Lung (tissue), 13 donors: ENCODE data around the gene HPRT1. TPM values are rescaled to one million over a fixed set of nuclear protein-coding genes. Genes with fewer than 3 reads are reported as not detected.
A peak's percentile ranks its signal among the peaks of the same experiment; 100 is the strongest.

Source experiments
- ATAC-seq: fragments of 200-7000 bp; cut with Tn5 transposase; one replicate; pipeline ENCODE4 v1.9.1; 2020; ENCODE audit warnings: moderate number of reproducible peaks; ENCODE audit not compliant: insufficient read depth, low FRiP score
- DNase-seq, 3 donors: peaks; one replicate each; pipeline ENCODE4 v3.0.0-alpha.2; 2013 to 2017
- H3K27ac ChIP-seq, 2 donors: one replicate each; pipeline ENCODE4 v1.5.1; 2013; ENCODE audit warnings: mild to moderate bottlenecking in 2 of 2, moderate library complexity in 2 of 2, control low read depth in 1 of 2, inconsistent platforms in 1 of 2, low read depth in 1 of 2, low read length in 1 of 2
- H3K27me3 ChIP-seq, 3 donors: one replicate each; pipeline ENCODE4 v1.5.1; 2013; ENCODE audit warnings: low read length in 2 of 3; ENCODE audit not compliant: control insufficient read depth in 3 of 3, insufficient read depth in 3 of 3
- H3K36me3 ChIP-seq, 4 donors: one replicate each; pipeline ENCODE4 v1.5.1; 2013; ENCODE audit warnings: low read length in 4 of 4, mild to moderate bottlenecking in 1 of 4, moderate library complexity in 1 of 4; ENCODE audit not compliant: control insufficient read depth in 4 of 4, insufficient read depth in 4 of 4
- H3K4me1 ChIP-seq, 5 donors: one replicate each; pipeline ENCODE4 v1.5.1; 2013; ENCODE audit warnings: low read length in 5 of 5, mild to moderate bottlenecking in 2 of 5, moderate library complexity in 1 of 5; ENCODE audit not compliant: control insufficient read depth in 5 of 5, insufficient read depth in 5 of 5
- H3K4me3 ChIP-seq: one replicate; pipeline ENCODE4 v1.5.1; 2013; ENCODE audit warnings: mild to moderate bottlenecking, control low read depth, moderate library complexity
- H3K9ac ChIP-seq, 2 donors: one replicate each; pipeline ENCODE4 v1.5.1; 2013; ENCODE audit warnings: low read length in 2 of 2, control low read depth in 1 of 2; ENCODE audit not compliant: insufficient read depth in 1 of 2
- H3K9me3 ChIP-seq, 4 donors: one replicate each; pipeline ENCODE4 v1.5.1; 2013; ENCODE audit warnings: low read length in 3 of 4, mild to moderate bottlenecking in 1 of 4, moderate library complexity in 1 of 4; ENCODE audit not compliant: control insufficient read depth in 4 of 4, insufficient read depth in 3 of 4
- CTCF ChIP-seq: IDR thresholded peaks from 2 replicates; pipeline ENCODE4 v1.5.1; 2012; ENCODE audit warnings: mild to moderate bottlenecking; ENCODE audit errors: control extremely low read depth, extremely low read depth
- WGBS, 2 donors: extraction: QIAGEN DNeasy Blood & Tissue Kit; methylation state at CpG; one replicate each; pipeline ENCODE4 v1.1.7; 2013; 5-methylcytosine and 5-hydroxymethylcytosine counted together
- polyA plus RNA-seq, 2 donors: library from polyadenylated mRNA; stranded (reverse); fragments of 200-250 nt; gene quantifications; one replicate each; pipeline ENCODE4 v1.2.1, GENCODE V29; 2013
- small RNA-seq: library from RNA; depleted of rRNA; stranded (forward); fragments of <200 nt; gene quantifications from one replicate; pipeline ENCODE3, GENCODE V24; 2014; ENCODE audit warnings: low replicate concordance
- total RNA-seq, 2 donors: library from RNA; depleted of rRNA in 1 of 2; stranded (reverse); fragments of >200 nt in 1 of 2; gene quantifications; one replicate each; pipeline ENCODE4 v1.2.1, GENCODE V29; 2014 to 2021
- donor health status: control.
- donor health status: control.
- donor health status: Bipolar disorder and iron deficiency.
- donor health status: healthy.
- donor health status: DM: yes; HTN: yes; CAD: no.

The HPRT1 gene
- total and polyA plus RNA-seq, 4 donors = 12.3 to 40.5 (median 27.8) TPM

DNA sequence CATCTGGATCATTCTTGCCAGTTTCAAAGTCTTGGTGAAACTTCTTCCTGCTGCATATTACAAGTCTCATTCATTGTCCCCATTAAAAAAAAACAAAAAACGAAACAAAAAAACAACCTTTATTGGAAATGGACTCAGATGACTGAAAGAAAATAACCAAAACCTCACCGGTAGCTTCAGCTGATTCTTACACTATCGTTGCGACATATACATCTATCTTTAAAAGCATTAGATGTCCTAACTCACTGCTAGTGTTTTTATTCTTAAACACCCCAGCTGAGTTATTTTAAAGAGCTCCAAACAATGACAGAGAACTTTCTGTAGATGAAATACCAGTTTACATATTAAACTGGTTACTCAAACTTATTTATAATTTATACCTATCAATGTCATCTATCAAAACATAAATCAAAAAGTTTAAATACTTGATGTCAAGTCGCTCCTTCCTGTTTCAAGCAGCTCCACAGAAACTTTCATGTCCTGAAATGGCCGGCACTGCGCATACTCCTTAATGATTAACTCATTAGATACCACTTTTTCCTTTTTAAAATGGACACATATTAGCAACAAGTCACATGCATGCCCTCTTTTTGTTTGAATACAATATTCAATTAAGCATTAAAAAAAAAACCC lies 87.2 kb downstream of the HPRT1 start:
- ATAC-seq = no peak
- H3K9ac ChIP-seq = peak overlapping the region in 1 of 2 donors; percentile 83
- WGBS, 2 donors = 35 to 39% methylated on average over 7 of the region's 7 CpGs
- H3K9me3 ChIP-seq = peaks cover 0 to 6% (median 0%) of the 10 kb centered on the region in 4 donors
- H3K4me3 ChIP-seq = no peak overlapping the region
- no peak for TF ChIP-seq CTCF
- H3K36me3 ChIP-seq = no peaks in the 10 kb centered on the region
- peaks cover 6 to 19% (median 13%) of the 10 kb centered on the region in 3 donors for H3K27me3 ChIP-seq
- H3K27ac ChIP-seq = no peak overlapping the region
- DNase-seq = peak; percentile 32 to 67 (median 62)
- peaks cover 0 to 11% (median 0%) of the 10 kb centered on the region in 5 donors for H3K4me1 ChIP-seq

GRCh38 chrX:134548257-134549201 lies 88.6 kb downstream of the HPRT1 start:
- Histone ChIP-seq H3K9me3 (peaks cover 0 to 6% (median 0%) of the 10 kb centered on the region in 4 donors), H3K27ac (peak overlapping the region in 1 of 2 donors; percentile 84), H3K9ac (peak overlapping the region in 1 of 2 donors; percentile 83), H3K4me3 (no peak overlapping the region), H3K36me3 (no peaks in the 10 kb centered on the region), H3K4me1 (peaks cover 0 to 9% (median 0%) of the 10 kb centered on the region in 5 donors), H3K27me3 (peaks cover 3 to 17% (median 16%) of the 10 kb centered on the region in 3 donors)
- 2 to 30% methylated on average over 33 of the region's 33 CpGs for WGBS, 2 donors
- no peak for TF ChIP-seq CTCF
- DNase-seq (peak in 2 of 3 donors; percentile 59 to 61), ATAC-seq (no peak)

Small RNAs within 50 kb of the gene (small RNA-seq; reads per million reads assigned to genes)
- not detected for gene AC004383.1
- 0.13 reads per million for gene MIR450A1
- 0.52 reads per million, percentile 62 among the genes with 10 or more reads in this experiment for gene MIR450A2
- 57.7 reads per million, percentile 97 among the genes with 10 or more reads in this experiment for gene MIR450B
- gene MIR503 = 5.6 reads per million, percentile 95 among the genes with 10 or more reads in this experiment
- gene MIR542 = 18.7 reads per million, percentile 97 among the genes with 10 or more reads in this experiment

Other genes with a start within 250 kb of the HPRT1 start
- gene CCDC160, start 223.0 kb upstream of the HPRT1 start, total RNA-seq = 1 to 10 TPM in 1 of 2 donors, under 1 TPM in 1; 0.98 to 2.5 TPM
- under 1 TPM; 0.69 to 0.79 TPM for gene CCDC160, start 223.0 kb upstream of the HPRT1 start, polyA plus RNA-seq
- gene PHF6, start 86.9 kb upstream of the HPRT1 start, total RNA-seq = 10 to 100 TPM; 13.2 to 26.4 TPM
- gene PHF6, start 86.9 kb upstream of the HPRT1 start, polyA plus RNA-seq = 1 to 10 TPM; 4.8 to 5.6 TPM
- under 1 TPM in 1 of 2 donors, not detected in 1; 0.31 TPM for gene PLAC1, start 198.3 kb downstream of the HPRT1 start, total RNA-seq
- under 1 TPM; 0.47 to 0.63 TPM for gene PLAC1, start 198.3 kb downstream of the HPRT1 start, polyA plus RNA-seq